Mesenchymal stem cell (in vitro differentiated cells and primary cell): ENCODE measurements around the gene ALG5.

Source experiments
- DNase-seq: peaks from one replicate; pipeline ENCODE4 v3.0.0-alpha.2; 2013
- H2AFZ ChIP-seq: one replicate; pipeline ENCODE4 v1.6.1; 2013; ENCODE audit warnings: low read depth, mild to moderate bottlenecking, control low read depth, inconsistent platforms, low read length, moderate library complexity
- H2AK5ac ChIP-seq: 2 replicates; pipeline ENCODE4 v1.6.1; 2013; ENCODE audit warnings: low read length, moderate library complexity, mild to moderate bottlenecking, inconsistent platforms; ENCODE audit not compliant: severe bottlenecking
- H2BK120ac ChIP-seq: one replicate; pipeline ENCODE4 v1.6.1; 2013; ENCODE audit warnings: low read depth, mild to moderate bottlenecking, inconsistent platforms, low read length, moderate library complexity
- H2BK12ac ChIP-seq, 2 experiments: one replicate each; pipeline ENCODE4 v1.6.1; 2013; ENCODE audit warnings: inconsistent platforms in 2 of 2, low read length in 2 of 2, mild to moderate bottlenecking in 2 of 2, moderate library complexity in 2 of 2, control low read depth in 1 of 2
- H2BK15ac ChIP-seq: one replicate; pipeline ENCODE4 v1.6.1; 2013; ENCODE audit warnings: mild to moderate bottlenecking, low read depth, inconsistent platforms; ENCODE audit not compliant: poor library complexity, severe bottlenecking
- H2BK5ac ChIP-seq: 2 replicates; pipeline ENCODE4 v1.6.1; 2013; ENCODE audit warnings: low read depth, mild to moderate bottlenecking, low read length, control low read depth, inconsistent platforms; ENCODE audit not compliant: poor library complexity, severe bottlenecking
- H3K14ac ChIP-seq, 2 experiments: one replicate each; pipeline ENCODE4 v1.6.1; 2013; ENCODE audit warnings: inconsistent platforms in 2 of 2, low read length in 2 of 2, control low read depth in 1 of 2, mild to moderate bottlenecking in 1 of 2, moderate library complexity in 1 of 2
- H3K18ac ChIP-seq, 2 experiments: one replicate each; pipeline ENCODE4 v1.6.1; 2013; ENCODE audit warnings: inconsistent platforms in 2 of 2, low read length in 2 of 2, control low read depth in 1 of 2, low read depth in 1 of 2, mild to moderate bottlenecking in 1 of 2
- H3K23ac ChIP-seq, 2 experiments: one replicate each; pipeline ENCODE4 v1.6.1; 2013; ENCODE audit warnings: inconsistent platforms in 2 of 2, low read length in 2 of 2, mild to moderate bottlenecking in 2 of 2, moderate library complexity in 2 of 2, control low read depth in 1 of 2
- H3K27ac ChIP-seq: 2 replicates; pipeline ENCODE4 v1.5.1; 2013; ENCODE audit warnings: mild to moderate bottlenecking, moderate library complexity, low read length, control low read depth, inconsistent platforms; ENCODE audit not compliant: poor library complexity, severe bottlenecking
- H3K27me3 ChIP-seq, 2 experiments: 2 replicates each; pipeline versions ENCODE4 v1.6.1 to v1.7.0; 2013; ENCODE audit warnings: low read length in 2 of 2, mild to moderate bottlenecking in 2 of 2, moderate library complexity in 2 of 2, control low read depth in 1 of 2, inconsistent platforms in 1 of 2; ENCODE audit not compliant: control insufficient read depth in 1 of 2, insufficient read depth in 1 of 2
- H3K36me3 ChIP-seq, 2 experiments: 2 replicates each; pipeline versions ENCODE4 v1.6.1 to v1.7.0; 2013; ENCODE audit warnings: low read length in 2 of 2, control low read depth in 1 of 2, inconsistent platforms in 1 of 2, low read depth in 1 of 2, mild to moderate bottlenecking in 1 of 2; ENCODE audit not compliant: insufficient read depth in 2 of 2, control insufficient read depth in 1 of 2
- H3K4ac ChIP-seq, 2 experiments: one replicate each; pipeline ENCODE4 v1.6.1; 2013; ENCODE audit warnings: inconsistent platforms in 2 of 2, low read length in 2 of 2, mild to moderate bottlenecking in 2 of 2, moderate library complexity in 2 of 2, control low read depth in 1 of 2, low read depth in 1 of 2
- H3K4me1 ChIP-seq: 2 replicates; pipeline ENCODE4 v1.6.1; 2013; ENCODE audit warnings: low read depth, low read length, control low read depth; ENCODE audit not compliant: control insufficient read depth, insufficient read depth
- H3K4me2 ChIP-seq: 2 replicates; pipeline ENCODE4 v1.6.1; 2013; ENCODE audit warnings: low read length, mild to moderate bottlenecking, inconsistent platforms; ENCODE audit not compliant: poor library complexity, severe bottlenecking
- H3K4me3 ChIP-seq, 2 experiments: 2 replicates each; pipeline versions ENCODE4 v1.5.1 to v1.7.0; 2013; ENCODE audit warnings: low read length in 2 of 2, mild to moderate bottlenecking in 2 of 2, control low read depth in 1 of 2, low read depth in 1 of 2; ENCODE audit not compliant: insufficient read depth in 1 of 2
- H3K79me1 ChIP-seq: replicated peaks from 2 replicates; pipeline ENCODE4 v1.6.1; 2013; ENCODE audit warnings: mild to moderate bottlenecking, control low read depth, low read length, inconsistent platforms; ENCODE audit not compliant: poor library complexity, severe bottlenecking
- H3K9ac ChIP-seq: 2 replicates; pipeline ENCODE4 v1.7.0; 2013; ENCODE audit warnings: mild to moderate bottlenecking, low read length, moderate library complexity
- H3K9me3 ChIP-seq: 2 replicates; pipeline ENCODE4 v1.7.0; 2013; ENCODE audit warnings: mild to moderate bottlenecking, low read length; ENCODE audit not compliant: control insufficient read depth
- H4K8ac ChIP-seq: one replicate; pipeline ENCODE4 v1.6.1; 2013; ENCODE audit warnings: inconsistent platforms, mild to moderate bottlenecking, low read length, moderate library complexity
- H4K91ac ChIP-seq: one replicate; pipeline ENCODE4 v1.6.1; 2013; ENCODE audit warnings: mild to moderate bottlenecking, low read length, inconsistent platforms
- WGBS: methylation state at CpG from one replicate; pipeline ENCODE4 v1.1.7; 2013; ENCODE audit warnings: mixed read lengths; 5-methylcytosine and 5-hydroxymethylcytosine counted together

ALG5 gene

DNA sequence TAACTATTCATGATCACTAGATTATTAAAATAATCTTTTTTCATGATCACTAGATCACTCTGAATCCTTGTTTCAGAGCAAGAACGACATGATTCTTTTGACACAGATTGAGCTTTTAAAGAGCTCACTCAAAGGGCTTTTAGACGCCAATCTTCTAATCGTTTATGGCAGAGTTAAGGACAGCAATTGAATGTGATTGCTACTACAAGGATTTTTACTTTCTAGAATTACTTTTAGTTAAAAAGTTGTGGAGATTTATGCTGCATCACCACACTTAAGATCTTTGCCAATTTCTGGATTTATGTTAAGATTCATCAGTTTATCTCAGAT lies 2.7 kb upstream of the ALG5 start:
- H2BK12ac ChIP-seq, result no peak overlapping the region
- H3K4ac ChIP-seq, result no peak overlapping the region
- H2BK15ac ChIP-seq, result no peak overlapping the region
- peaks cover 12 to 40% of the 10 kb centered on the region in 2 experiments for H3K36me3 ChIP-seq
- H2BK5ac ChIP-seq, result no peak overlapping the region
- peak overlapping the region; percentile 24 for H3K4me2 ChIP-seq
- no peaks in the 10 kb centered on the region for H3K4me1 ChIP-seq
- H3K18ac ChIP-seq, result no peak overlapping the region
- H3K27ac ChIP-seq, result no peak overlapping the region
- no peak overlapping the region for H3K23ac ChIP-seq
- WGBS, result 69% methylated on average over 2 of the region's 3 CpGs
- H4K91ac ChIP-seq, result no peak overlapping the region
- no peaks in the 10 kb centered on the region for H3K27me3 ChIP-seq
- H3K14ac ChIP-seq, result no peak overlapping the region
- no peak overlapping the region for H2AFZ ChIP-seq
- peak overlapping the region; percentile 98 for H3K9ac ChIP-seq
- H3K79me1 ChIP-seq, result peaks cover 7% of the 10 kb centered on the region
- peak; percentile 6 for DNase-seq
- H3K4me3 ChIP-seq, result peak overlapping the region in 1 of 2 experiments; percentile 94
- no peak overlapping the region for H2BK120ac ChIP-seq
- no peak overlapping the region for H4K8ac ChIP-seq
- H3K9me3 ChIP-seq, result no peaks in the 10 kb centered on the region
- H2AK5ac ChIP-seq, result no peak overlapping the region

DNA sequence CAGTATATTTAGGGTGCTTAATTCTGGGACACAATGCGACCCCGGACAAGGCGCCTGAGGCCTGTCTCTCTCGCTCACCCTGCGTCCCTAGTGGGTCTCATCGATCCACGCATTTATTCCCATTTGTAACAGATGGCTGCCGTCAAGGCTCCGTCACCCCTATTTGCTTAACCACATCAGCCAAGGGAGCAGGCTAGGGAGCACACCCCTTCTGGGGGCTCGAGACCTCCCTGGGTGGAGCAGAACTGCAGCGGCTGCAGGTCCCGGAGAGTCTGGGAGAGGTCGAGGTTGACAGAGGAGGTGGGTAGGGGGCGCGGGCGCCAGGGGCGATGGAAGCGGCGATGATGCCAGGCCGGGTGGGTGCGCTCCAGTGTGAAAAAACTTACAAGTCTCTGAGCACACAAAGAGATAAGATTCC lies 507 bp downstream of the ALG5 start:
- Histone ChIP-seq H3K14ac (peak overlapping the region in 1 of 2 experiments; percentile 96), H3K9ac (peak overlapping the region; percentile 98), H2BK120ac (no peak overlapping the region), H4K91ac (no peak overlapping the region), H2BK12ac (no peak overlapping the region), H3K27ac (peak overlapping the region; percentile 45), H2AK5ac (peak overlapping the region; percentile 37), H4K8ac (peak overlapping the region; percentile 5), H3K36me3 (peaks cover 6 to 30% of the 10 kb centered on the region in 2 experiments), H3K23ac (peak overlapping the region in 1 of 2 experiments; percentile 100), H3K4me3 (peak overlapping the region; percentile 84 to 94), H3K18ac (peak overlapping the region; percentile 17 to 75), H3K79me1 (peaks cover 15% of the 10 kb centered on the region), H2BK5ac (no peak overlapping the region), H2BK15ac (no peak overlapping the region), H3K4ac (peak overlapping the region; percentile 1 to 99), H3K4me2 (peak overlapping the region; percentile 97), H3K4me1 (no peaks in the 10 kb centered on the region), H3K27me3 (no peaks in the 10 kb centered on the region), H2AFZ (peak overlapping the region; percentile 88), H3K9me3 (no peaks in the 10 kb centered on the region)
- under 1% methylated on average over 21 of the region's 21 CpGs for WGBS
- DNase-seq, result peak; percentile 38

GRCh38 chr13:36997716-36998427 lies 1.3 kb downstream of the ALG5 start:
- Histone ChIP-seq H3K9me3 (no peaks in the 10 kb centered on the region), H3K4ac (no peak overlapping the region), H3K79me1 (peaks cover 16% of the 10 kb centered on the region), H2AFZ (no peak overlapping the region), H3K9ac (peak overlapping the region; percentile 98), H2BK5ac (no peak overlapping the region), H3K18ac (peak overlapping the region in 1 of 2 experiments; percentile 21), H3K14ac (no peak overlapping the region), H2BK120ac (no peak overlapping the region), H3K4me1 (no peaks in the 10 kb centered on the region), H3K27me3 (no peaks in the 10 kb centered on the region), H3K36me3 (peaks cover 10 to 30% of the 10 kb centered on the region in 2 experiments), H2BK12ac (no peak overlapping the region), H2BK15ac (no peak overlapping the region), H4K91ac (no peak overlapping the region), H3K4me2 (peak overlapping the region; percentile 97), H3K27ac (no peak overlapping the region), H3K4me3 (peak overlapping the region in 1 of 2 experiments; percentile 94), H3K23ac (no peak overlapping the region), H4K8ac (peak overlapping the region; percentile 5), H2AK5ac (no peak overlapping the region)
- DNase-seq, result no peak
- 86% methylated on average over 5 of the region's 6 CpGs for WGBS

GRCh38 chr13:36992362-36992761 lies 6.8 kb downstream of the ALG5 start:
- H3K27ac ChIP-seq, result no peak overlapping the region
- H2AK5ac ChIP-seq, result no peak overlapping the region

More at GRCh38 chr13:36992362-36992761, 6.8 kb downstream of the ALG5 start:
- Histone ChIP-seq H3K36me3 (peaks cover 27 to 83% of the 10 kb centered on the region in 2 experiments), H3K23ac (no peak overlapping the region), H2BK15ac (no peak overlapping the region), H4K8ac (no peak overlapping the region), H3K9me3 (no peaks in the 10 kb centered on the region), H3K9ac (no peak overlapping the region), H4K91ac (no peak overlapping the region), H3K18ac (no peak overlapping the region), H3K4ac (no peak overlapping the region), H3K4me3 (no peak overlapping the region), H3K14ac (no peak overlapping the region), H3K4me2 (no peak overlapping the region), H3K4me1 (peaks cover 1% of the 10 kb centered on the region), H3K27me3 (no peaks in the 10 kb centered on the region), H2BK12ac (no peak overlapping the region), H2BK5ac (no peak overlapping the region), H2BK120ac (no peak overlapping the region), H2AFZ (no peak overlapping the region), H3K79me1 (peaks cover 39% of the 10 kb centered on the region)
- WGBS, result 82% methylated on average over 3 of the region's 4 CpGs
- peak; percentile 20 for DNase-seq
